HG02884 (cell line): ENCODE results near the gene PAX5.

Source experiments
- ATAC-seq: cut with Tn5 transposase; IDR thresholded peaks from one replicate; pipeline ENCODE4 v1.9.1; 2021; ENCODE audit warnings: mild to moderate bottlenecking, moderate library complexity; ENCODE audit not compliant: unreplicated experiment

PAX5 gene

DNA sequence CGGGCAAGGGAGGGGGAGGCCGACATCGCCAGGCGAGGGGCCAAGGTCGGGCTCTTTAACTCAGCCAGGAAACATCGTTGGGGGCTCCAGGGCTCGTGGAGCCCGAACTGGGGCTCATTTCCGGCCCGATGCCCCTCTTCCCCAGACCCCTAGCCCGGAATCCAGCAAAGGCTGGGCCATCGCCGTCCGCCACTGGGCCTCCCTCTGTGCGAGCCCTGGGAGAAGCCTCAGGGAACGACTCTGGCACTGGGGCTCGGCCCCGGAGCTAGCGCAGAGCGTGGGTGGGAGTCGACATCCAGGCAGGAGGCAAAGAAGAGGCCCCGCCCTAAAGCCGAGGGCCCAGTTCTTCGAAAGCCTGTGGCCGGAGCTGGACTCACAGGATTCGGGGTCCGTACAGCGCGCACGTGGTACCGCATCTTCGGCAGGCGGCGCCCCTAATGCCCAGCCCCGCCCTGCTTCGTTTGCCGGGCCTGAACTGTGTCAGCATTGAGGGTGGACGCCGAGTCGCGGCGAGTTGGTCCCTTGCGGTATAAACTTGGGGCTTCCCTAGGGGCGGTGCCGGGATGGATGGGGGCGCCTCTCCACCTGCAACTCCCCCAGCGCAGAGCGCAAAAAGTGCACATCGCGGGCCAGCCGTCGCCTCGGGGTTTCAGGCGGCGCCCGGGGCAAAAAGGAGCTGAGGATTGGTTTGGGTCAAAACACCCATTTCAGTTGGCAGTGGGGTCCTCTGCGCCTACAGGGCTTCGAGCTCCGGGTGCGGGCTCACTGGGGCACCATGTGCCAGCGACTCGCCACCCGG lies 3.6 kb upstream of the PAX5 start:
- ATAC-seq, result no peak

DNA sequence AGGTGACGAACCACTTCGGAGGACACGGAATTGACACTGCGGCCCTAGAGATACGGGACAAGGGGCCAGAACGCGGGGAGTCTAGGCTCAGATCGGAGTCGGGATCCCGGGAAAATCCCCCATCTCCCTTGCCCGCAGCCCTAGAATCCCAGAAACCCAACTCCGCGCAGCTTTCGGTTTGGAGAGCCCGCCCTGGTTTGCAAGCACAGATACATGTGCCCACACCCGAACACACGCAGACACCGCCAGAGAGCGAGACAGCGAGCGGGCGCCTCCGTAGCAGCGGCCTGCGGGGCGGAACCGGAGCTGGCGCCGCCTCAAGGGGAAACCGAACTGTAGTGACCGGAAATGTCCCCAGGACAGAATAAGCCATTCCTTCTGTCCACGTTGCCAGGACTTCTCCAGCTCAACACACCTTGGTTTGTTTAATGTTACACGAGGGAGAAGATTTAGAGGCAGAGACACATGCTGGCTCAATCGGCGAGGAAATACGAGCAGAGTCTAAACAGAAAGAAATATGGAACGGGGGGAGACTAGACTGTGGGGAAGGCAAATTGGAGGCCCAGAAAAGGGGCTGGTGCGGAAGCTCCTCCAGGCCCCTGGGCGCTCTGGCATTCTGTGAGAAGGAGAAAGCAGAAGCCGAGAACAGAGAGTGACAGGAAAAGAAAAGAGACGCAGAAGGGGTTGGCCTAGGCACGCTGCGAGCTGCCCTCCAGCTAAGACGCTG lies 2.9 kb upstream of the PAX5 start:
- no peak for ATAC-seq

DNA sequence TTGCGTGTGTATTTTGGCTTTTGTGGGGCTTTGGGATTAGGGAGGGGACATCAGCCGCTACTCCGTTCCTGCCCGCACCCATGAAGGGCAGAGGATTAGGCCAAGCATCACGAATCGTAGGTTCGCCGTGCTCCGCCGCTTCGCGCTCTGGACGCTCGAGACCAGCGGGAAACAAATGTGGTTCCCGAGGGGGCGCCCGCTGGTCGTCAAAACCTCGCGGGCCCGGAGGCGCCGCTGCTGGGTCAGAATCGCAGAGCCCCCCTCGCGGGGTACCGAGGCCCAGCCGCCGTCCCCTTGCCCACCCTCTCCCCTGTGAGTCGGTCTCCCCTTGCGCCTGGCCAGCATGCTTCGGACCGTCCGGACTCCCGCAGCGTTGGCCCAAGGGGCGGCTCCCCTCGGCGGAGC lies 2.3 kb upstream of the PAX5 start:
- no peak for ATAC-seq

- no peak for ATAC-seq
These were observed 1.7 kb upstream of the PAX5 start for GRCh38 chr9:37035648-37036370.

GRCh38 chr9:37034938-37035647 lies 1.0 kb upstream of the PAX5 start:
- ATAC-seq, result no peak

- ATAC-seq, result no peak
These were observed 353 bp upstream of the PAX5 start for GRCh38 chr9:37034305-37034937.

GRCh38 chr9:37033141-37033540 lies 927 bp downstream of the PAX5 start:
- no peak for ATAC-seq

DNA sequence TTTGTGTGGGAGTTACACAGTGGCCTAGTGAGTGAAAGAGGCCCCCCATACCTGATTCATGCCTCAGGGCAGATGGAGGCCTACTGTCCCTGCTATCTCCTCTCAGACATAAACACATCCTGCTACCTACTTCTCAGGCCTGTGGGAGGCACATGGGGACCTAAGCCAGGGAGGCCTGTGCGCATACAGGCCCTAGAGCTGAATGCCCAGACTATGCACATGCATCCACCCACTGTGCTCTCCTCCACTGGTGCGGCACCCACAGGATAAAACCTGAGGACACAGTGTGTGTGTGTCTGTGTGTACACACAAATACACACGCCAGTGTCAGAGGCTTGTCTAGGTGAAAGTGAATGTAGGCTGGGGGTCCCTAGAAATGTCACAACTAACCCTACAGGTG lies 1.4 kb downstream of the PAX5 start:
- ATAC-seq, result no peak

DNA sequence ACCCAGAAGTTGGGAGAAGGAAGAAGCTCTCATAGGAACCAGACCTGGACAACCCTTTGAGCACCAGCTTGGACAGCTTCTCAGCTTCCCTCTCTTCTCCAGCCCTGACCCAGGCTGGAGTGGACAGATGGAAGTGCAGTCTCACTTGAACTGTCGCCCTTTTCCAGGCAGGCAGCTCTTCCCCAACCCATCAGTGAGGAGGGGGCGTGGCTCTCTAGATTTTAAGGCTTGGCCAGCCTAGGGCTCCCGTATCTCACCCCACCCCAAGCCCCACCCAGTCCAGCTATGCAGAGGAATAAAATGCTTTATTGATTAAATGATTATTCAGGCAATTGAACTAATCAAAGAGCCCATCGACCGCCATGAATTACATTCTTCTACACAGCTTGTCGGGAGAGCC lies 2.2 kb downstream of the PAX5 start:
- ATAC-seq, result no peak

DNA sequence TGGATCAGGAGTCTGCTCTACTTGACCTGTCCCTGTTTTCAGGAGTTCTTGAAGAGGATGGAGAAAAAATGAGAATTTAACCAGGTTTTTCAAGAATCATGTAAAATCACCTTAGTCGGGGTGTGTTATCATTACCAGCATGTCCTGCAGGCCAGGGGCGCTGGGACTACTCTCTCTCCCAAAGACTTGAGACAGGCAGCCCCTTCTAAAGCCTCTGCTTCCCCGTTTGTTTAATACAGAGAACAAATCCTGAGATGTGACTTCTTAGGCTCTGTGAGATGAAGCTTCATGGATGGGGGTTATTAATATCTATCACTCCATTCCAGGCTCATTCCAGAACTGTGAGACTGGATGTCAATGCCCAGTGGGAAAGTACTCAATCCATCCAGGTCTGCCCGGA lies 3.0 kb downstream of the PAX5 start:
- ATAC-seq, result no peak

GRCh38 chr9:37030611-37030939 lies 3.5 kb downstream of the PAX5 start:
- no peak for ATAC-seq

DNA sequence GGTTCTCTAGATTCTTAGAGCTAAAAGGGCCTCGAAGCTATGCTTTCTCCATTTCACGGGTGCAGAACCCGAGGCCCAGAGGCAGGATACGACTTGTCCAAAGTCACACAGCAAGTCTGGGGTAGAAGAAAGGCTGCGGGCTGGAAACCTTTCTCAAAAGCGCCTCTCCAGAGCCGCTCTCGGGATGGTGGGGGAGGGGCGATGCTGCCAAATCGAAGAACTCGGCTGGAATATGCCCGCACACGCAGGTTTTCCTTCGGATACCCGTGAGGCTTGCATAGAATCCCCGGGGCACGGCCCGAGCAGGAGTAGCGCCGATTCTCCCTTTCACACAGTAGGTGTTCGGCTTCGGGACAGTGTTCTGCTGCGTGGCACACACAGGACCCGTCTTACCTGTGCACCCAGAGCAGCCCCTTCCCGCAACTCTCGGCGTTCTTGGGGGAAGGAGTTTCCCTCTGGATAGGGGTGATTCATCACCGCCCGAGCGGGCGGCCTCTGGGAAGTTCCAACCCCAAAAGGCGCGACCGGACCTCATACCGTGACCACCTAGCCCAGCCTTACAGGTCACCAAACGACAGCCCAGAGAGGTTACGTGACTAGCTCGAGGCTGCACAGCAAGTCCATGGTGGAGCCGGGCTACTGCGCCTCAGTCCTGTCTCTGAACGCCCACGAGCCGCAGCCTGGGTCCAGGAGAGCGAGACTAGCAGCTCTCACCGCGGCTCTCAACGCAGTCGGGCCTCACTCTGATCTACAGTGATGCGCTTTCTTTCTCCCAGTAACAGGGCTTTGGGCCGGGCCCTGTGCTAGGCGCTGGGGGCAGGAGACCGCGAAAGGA lies 4.1 kb downstream of the PAX5 start:
- ATAC-seq, result no peak

DNA sequence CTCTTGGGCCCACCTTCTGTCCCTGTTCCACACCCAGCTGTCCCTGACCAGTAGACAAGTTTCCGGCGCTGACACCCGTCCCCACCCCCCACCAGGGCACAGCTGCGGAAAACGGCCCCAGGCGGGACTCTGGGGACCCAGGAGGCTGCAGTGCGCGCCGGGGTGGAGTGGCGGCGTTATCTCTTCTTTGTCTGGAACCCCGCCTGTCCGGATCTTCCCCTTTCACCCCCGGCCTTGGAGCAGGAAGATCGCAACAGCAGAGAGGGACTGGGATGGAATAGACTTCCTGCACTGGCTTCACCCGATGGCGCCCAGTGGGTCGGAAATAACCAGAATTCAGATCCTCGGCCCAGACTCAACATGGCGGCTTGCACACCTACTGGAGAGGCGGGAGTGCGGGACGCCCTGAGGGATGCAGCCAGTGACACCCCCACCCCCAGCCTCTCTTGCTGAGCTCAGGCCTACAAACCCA lies 4.7 kb downstream of the PAX5 start:
- no peak for ATAC-seq

GRCh38 chr9:37028420-37029031 lies 5.5 kb downstream of the PAX5 start:
- no peak for ATAC-seq

DNA sequence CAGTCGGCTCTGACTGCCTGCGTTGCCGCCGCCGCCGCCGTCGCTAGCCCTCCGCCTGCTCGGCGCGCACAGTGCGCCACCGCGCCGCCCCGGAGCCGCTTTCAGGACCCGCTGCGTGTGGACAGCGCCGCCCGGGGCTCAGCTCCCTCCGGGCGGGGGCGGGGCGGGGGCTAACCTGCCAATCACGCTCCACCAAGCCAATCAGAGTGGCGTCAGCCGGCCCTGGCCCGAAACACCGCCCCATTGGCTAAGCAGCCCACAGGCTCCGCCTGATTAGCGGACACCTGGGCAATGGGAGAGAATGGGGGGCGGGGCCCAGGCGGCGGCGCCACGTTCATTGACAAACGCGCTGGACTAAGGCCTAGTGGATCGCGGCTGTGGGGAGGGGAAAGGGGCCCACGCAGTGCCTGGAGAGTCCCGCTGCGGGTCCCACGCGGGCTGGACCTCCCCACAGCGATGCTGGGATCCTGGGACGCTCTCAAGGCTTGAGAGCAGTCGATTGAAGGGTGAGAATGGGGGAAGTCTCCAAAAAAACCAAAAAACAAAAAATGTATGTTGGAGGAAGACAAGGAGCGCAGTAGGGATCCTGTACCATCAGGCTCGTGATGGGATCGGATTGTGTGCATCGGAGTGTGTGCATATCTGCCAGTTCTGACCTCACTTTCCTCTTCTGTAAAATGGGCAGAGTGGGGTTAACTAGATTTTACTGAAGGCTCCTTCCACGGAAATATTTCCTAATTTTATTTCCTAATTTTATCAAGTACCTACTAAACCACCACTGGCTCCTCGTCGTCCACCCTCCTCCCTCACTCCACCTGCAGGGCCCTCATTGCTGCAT lies 6.3 kb downstream of the PAX5 start:
- peak; percentile 79 for ATAC-seq

DNA sequence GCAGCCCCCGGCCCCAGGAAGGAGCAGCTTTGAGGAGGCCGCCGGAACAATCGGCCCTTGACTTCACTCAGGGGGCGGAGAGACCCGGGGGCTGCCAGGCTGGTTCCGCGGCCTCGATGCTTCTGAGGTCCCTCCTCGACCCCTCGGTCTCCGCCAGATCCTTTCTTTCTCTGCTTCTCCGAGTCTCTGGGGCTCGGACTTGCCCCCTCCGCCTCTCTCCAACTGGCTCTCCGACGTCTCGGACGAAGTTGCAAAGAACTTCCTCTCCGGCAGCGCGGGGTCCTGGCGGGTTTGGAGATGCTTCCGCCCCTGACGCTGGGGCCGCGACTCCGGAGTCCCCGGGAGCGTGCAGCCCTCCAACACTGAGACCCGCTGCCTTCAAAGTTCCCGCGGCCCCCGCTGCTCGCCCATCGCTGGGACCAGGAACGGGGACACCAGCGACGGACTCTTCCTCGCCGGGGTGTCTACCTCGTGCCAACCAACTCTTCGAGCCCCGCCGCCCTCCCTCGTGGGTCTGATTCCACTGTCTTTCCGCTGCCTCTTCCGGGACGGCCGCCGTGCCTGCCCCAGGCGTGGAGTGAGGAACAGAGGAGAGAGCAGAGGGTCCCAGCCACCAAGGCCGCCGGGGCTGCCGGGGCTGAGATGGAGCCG lies 7.0 kb downstream of the PAX5 start:
- no peak for ATAC-seq

DNA sequence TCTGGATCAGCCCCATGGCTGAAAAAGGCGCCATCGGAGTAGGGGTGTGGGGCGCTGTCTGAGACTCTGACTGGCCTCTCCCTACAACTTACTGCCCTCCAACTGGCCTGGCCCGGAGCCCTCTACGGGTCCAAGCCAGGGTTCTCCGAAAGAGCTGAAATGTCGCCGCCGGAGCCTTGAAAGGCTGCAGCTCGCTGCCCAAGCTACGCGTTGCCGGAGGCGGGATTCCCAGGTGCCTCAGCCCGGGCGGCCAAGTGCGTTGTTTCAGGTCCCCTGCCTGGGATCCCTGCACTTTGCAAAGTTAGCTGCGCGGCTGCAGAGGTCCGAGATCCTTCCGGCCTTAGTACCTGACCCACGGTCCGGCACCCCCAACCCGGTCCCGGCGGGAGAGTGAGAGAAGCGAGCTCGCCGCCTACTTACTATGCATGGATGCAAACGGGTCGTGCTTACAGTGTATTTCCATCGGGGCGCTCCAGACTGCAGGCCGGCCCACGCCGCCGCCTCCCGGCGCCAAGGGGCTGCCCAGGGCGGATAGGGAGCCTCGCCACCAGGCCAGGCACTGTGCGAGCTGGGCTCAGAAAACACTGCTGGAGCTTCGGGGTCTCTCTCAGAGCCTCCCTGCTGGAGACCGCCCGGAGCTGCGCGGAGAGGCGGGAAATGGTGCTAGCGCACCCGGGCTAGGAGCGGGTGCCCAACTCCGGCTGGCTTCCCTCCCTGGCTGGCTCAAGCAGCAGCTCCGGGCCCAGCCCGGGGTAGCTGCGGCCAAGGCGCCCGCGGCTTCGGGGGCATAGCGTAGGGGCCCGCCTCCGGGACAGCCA lies 7.7 kb downstream of the PAX5 start:
- ATAC-seq, result no peak
